GM06990 (cell line): Measurements from ENCODE around the gene CMTM2.

ENCODE experiments used
- DNase-seq: peaks from one replicate; pipeline ENCODE4 v3.0.0-alpha.2; 2011; ENCODE audit not compliant: insufficient read length; ENCODE audit errors: extremely low read depth
- H3K27me3 ChIP-seq: replicated peaks from 2 replicates; pipeline ENCODE4 v1.6.0; 2011; ENCODE audit warnings: low read length; ENCODE audit not compliant: control insufficient read depth, insufficient read depth
- H3K36me3 ChIP-seq: 2 replicates; pipeline ENCODE4 v1.5.1; 2011; ENCODE audit warnings: low read length; ENCODE audit not compliant: control insufficient read depth, insufficient read depth
- H3K4me3 ChIP-seq: replicated peaks from 2 replicates; pipeline ENCODE4 v1.5.1; 2011; ENCODE audit warnings: low read depth, mild to moderate bottlenecking, control low read depth, low read length
- CTCF ChIP-seq: IDR thresholded peaks from 2 replicates; pipeline ENCODE4 v1.5.1; 2011; ENCODE audit warnings: low read length, control low read depth, mild to moderate bottlenecking, inconsistent platforms; ENCODE audit not compliant: insufficient read depth, poor library complexity, severe bottlenecking

CMTM2 gene

GRCh38 chr16:66554495-66554894 lies 24.8 kb upstream of the CMTM2 start:
- TF ChIP-seq CTCF: no peak
- DNase-seq: no peak
- no peak overlapping the region for H3K4me3 ChIP-seq
- H3K36me3 ChIP-seq: no peaks in the 10 kb centered on the region; the same call in none of the 2 replicates
- H3K27me3 ChIP-seq: no peaks in the 10 kb centered on the region

GRCh38 chr16:66560107-66560506 lies 19.2 kb upstream of the CMTM2 start:
- Histone ChIP-seq H3K36me3 (no peaks in the 10 kb centered on the region; the same call in none of the 2 replicates), H3K4me3 (no peak overlapping the region), H3K27me3 (no peaks in the 10 kb centered on the region)
- DNase-seq: no peak
- no peak for TF ChIP-seq CTCF

GRCh38 chr16:66561381-66562080 lies 17.7 kb upstream of the CMTM2 start:
- no peaks in the 10 kb centered on the region; the same call in none of the 2 replicates for H3K36me3 ChIP-seq
- no peak for TF ChIP-seq CTCF
- H3K27me3 ChIP-seq: no peaks in the 10 kb centered on the region
- no peak for DNase-seq
- H3K4me3 ChIP-seq: no peak overlapping the region

GRCh38 chr16:66562409-66562808 lies 16.9 kb upstream of the CMTM2 start:
- Histone ChIP-seq H3K27me3 (no peaks in the 10 kb centered on the region), H3K36me3 (peaks cover 2% of the 10 kb centered on the region), H3K4me3 (no peak overlapping the region)
- TF ChIP-seq CTCF: peak; percentile 9
- DNase-seq: no peak

- TF ChIP-seq CTCF: no peak
- no peak overlapping the region for H3K4me3 ChIP-seq
- peaks cover 2% of the 10 kb centered on the region for H3K36me3 ChIP-seq
- DNase-seq: no peak
- H3K27me3 ChIP-seq: no peaks in the 10 kb centered on the region
Measured at GRCh38 chr16:66562986-66563385, 16.3 kb upstream of the CMTM2 start.
